Neural cell (in vitro differentiated cells): Measurements from ENCODE around the gene SH3RF2. TPM values are rescaled to one million over a fixed set of nuclear protein-coding genes. Genes with fewer than 3 reads are reported as not detected.

Experiments
- H2AFZ ChIP-seq: fragments of 200-600, 300-800 bp; sonication (generic), shearing (Covaris generic); 2 replicates; pipeline ENCODE4 v1.6.0; 2014; ENCODE audit warnings: low read depth, mild to moderate bottlenecking, antibody characterized with exemption, low read length, moderate library complexity
- H3F3A ChIP-seq: fragments of 200-600 bp; shearing (Covaris generic); 2 replicates; pipeline ENCODE4 v1.6.1; 2016; ENCODE audit warnings: mild to moderate bottlenecking, moderate library complexity, mixed read lengths, antibody characterized with exemption, low read length; ENCODE audit not compliant: insufficient read depth, poor library complexity, severe bottlenecking
- H3K27ac ChIP-seq: fragments of 200-600, 300-800 bp; sonication (generic), shearing (Covaris generic); 2 replicates; pipeline ENCODE4 v1.5.1; 2014; ENCODE audit warnings: mild to moderate bottlenecking, low read length, moderate library complexity
- H3K27me3 ChIP-seq: fragments of 300-800, 200-600 bp; sonication (generic), shearing (Covaris generic); 2 replicates; pipeline ENCODE4 v1.6.0; 2014; ENCODE audit warnings: mild to moderate bottlenecking, low read depth, low read length, moderate library complexity; ENCODE audit not compliant: insufficient read depth
- H3K36me3 ChIP-seq: fragments of 300-800, 200-600 bp; sonication (generic), shearing (Covaris generic); 2 replicates; pipeline ENCODE4 v1.5.1; 2014; ENCODE audit warnings: mild to moderate bottlenecking, antibody characterized with exemption, low read length, moderate library complexity; ENCODE audit not compliant: insufficient read depth
- H3K4me2 ChIP-seq: fragments of 300-800, 200-600 bp; sonication (generic), shearing (Covaris generic); 2 replicates; pipeline ENCODE4 v1.6.0; 2014; ENCODE audit warnings: mild to moderate bottlenecking, low read length
- H3K4me3 ChIP-seq: fragments of 300-800, 200-600 bp; sonication (generic), shearing (Covaris generic); 2 replicates; pipeline ENCODE4 v1.5.1; 2014; ENCODE audit warnings: mild to moderate bottlenecking, low read length, moderate library complexity
- H3K79me2 ChIP-seq: fragments of 200-600 bp; shearing (Covaris generic); replicated peaks from 2 replicates; pipeline ENCODE4 v1.6.0; 2014; ENCODE audit warnings: mild to moderate bottlenecking, low read length, moderate library complexity; ENCODE audit not compliant: insufficient read depth
- H3K9ac ChIP-seq: fragments of 300-800, 200-600 bp; sonication (generic), shearing (Covaris generic); 2 replicates; pipeline ENCODE4 v1.6.1; 2016; ENCODE audit warnings: mild to moderate bottlenecking, low read length, mixed read lengths
- H3K9me2 ChIP-seq: fragments of 200-600 bp; shearing (Covaris generic); 2 replicates; pipeline ENCODE4 v1.6.1; 2016; ENCODE audit warnings: mild to moderate bottlenecking, low read length, mixed read lengths; ENCODE audit not compliant: insufficient read depth
- H3K9me3 ChIP-seq: fragments of 200-600, 300-800 bp; sonication (generic), shearing (Covaris generic); 2 replicates; pipeline ENCODE4 v1.6.1; 2016; ENCODE audit warnings: mild to moderate bottlenecking, mixed run types, low read length, moderate library complexity, mixed read lengths
- H4K20me1 ChIP-seq: fragments of 200-600 bp; shearing (Covaris generic); 2 replicates; pipeline ENCODE4 v1.6.1; 2016; ENCODE audit warnings: mild to moderate bottlenecking, mixed run types; ENCODE audit not compliant: insufficient read depth
- CTCF ChIP-seq: fragments of 450-650 bp; IDR thresholded peaks from 2 replicates; pipeline ENCODE4 v1.5.1; 2014; ENCODE audit warnings: antibody characterized with exemption, mild to moderate bottlenecking, moderate library complexity; ENCODE audit not compliant: poor library complexity, severe bottlenecking
- EP300 ChIP-seq: fragments of 450-650 bp; conservative IDR thresholded peaks from 2 replicates; pipeline ENCODE4 v1.6.1; 2014; ENCODE audit warnings: antibody characterized with exemption, mild to moderate bottlenecking, moderate library complexity; ENCODE audit not compliant: poor library complexity, severe bottlenecking
- EZH2 ChIP-seq: fragments of 200-600, 300-800 bp; shearing (Covaris generic), sonication (generic); IDR thresholded peaks from 2 replicates; pipeline ENCODE4 v1.6.1; 2014; ENCODE audit warnings: antibody characterized with exemption, low read length, borderline replicate concordance, mild to moderate bottlenecking; ENCODE audit not compliant: insufficient read depth, poor library complexity, severe bottlenecking
- MXI1 ChIP-seq: fragments of 450-650 bp; conservative IDR thresholded peaks from 2 replicates; pipeline ENCODE4 v1.6.1; 2014; ENCODE audit warnings: antibody characterized with exemption, mild to moderate bottlenecking; ENCODE audit not compliant: poor library complexity, severe bottlenecking
- POLR2AphosphoS5 ChIP-seq: IDR thresholded peaks from 2 replicates; pipeline ENCODE4 v1.6.1; 2012
- RAD21 ChIP-seq: fragments of 450-650 bp; conservative IDR thresholded peaks from 2 replicates; pipeline ENCODE4 v1.6.1; 2014; ENCODE audit warnings: antibody characterized with exemption, mild to moderate bottlenecking, moderate library complexity
- REST ChIP-seq: IDR thresholded peaks from 2 replicates; pipeline ENCODE4 v1.6.1; 2012; ENCODE audit warnings: borderline replicate concordance
- SMC3 ChIP-seq: fragments of 450-650 bp; conservative IDR thresholded peaks from 2 replicates; pipeline ENCODE4 v1.6.1; 2014; ENCODE audit warnings: antibody characterized with exemption, mild to moderate bottlenecking, moderate library complexity; ENCODE audit not compliant: poor library complexity
- TAF1 ChIP-seq: IDR thresholded peaks from 2 replicates; pipeline ENCODE4 v1.6.1; 2012; ENCODE audit warnings: low read depth
- polyA plus RNA-seq: library from polyadenylated mRNA; depleted of rRNA; stranded (reverse); fragments of >200 nt; gene quantifications from 2 replicates; pipeline ENCODE4 v1.2.3, GENCODE V29; 2014

The SH3RF2 gene
- polyA plus RNA-seq, 1 donor from 2014 or later: not detected

- Histone ChIP-seq H3K9ac (no peak overlapping the region), H3K79me2 (no peaks in the 10 kb centered on the region), H3F3A (no peaks in the 10 kb centered on the region), H4K20me1 (no peaks in the 10 kb centered on the region), H3K27me3 (no peaks in the 10 kb centered on the region), H3K27ac (no peak overlapping the region), H3K4me2 (no peak overlapping the region), H3K36me3 (no peaks in the 10 kb centered on the region), H3K9me2 (no peaks in the 10 kb centered on the region), H2AFZ (no peak overlapping the region), H3K9me3 (no peaks in the 10 kb centered on the region), H3K4me3 (no peak overlapping the region)
- TF ChIP-seq REST: no peak
- no peak for TF ChIP-seq EZH2
- no peak for TF ChIP-seq RAD21
- no peak for TF ChIP-seq MXI1
- no peak for TF ChIP-seq POLR2AphosphoS5
- TF ChIP-seq CTCF: no peak
- no peak for TF ChIP-seq TAF1
- TF ChIP-seq EP300: no peak
- TF ChIP-seq SMC3: no peak
Measured at GRCh38 chr5:145945620-145946111, 9.3 kb downstream of the SH3RF2 start.

GRCh38 chr5:145946112-145946861 lies 9.9 kb downstream of the SH3RF2 start:
- Histone ChIP-seq H3K79me2 (no peaks in the 10 kb centered on the region), H3K9me3 (no peaks in the 10 kb centered on the region), H2AFZ (no peak overlapping the region), H3K9ac (no peak overlapping the region), H3F3A (no peaks in the 10 kb centered on the region), H3K36me3 (no peaks in the 10 kb centered on the region), H4K20me1 (no peaks in the 10 kb centered on the region), H3K4me3 (no peak overlapping the region), H3K27me3 (no peaks in the 10 kb centered on the region), H3K4me2 (no peak overlapping the region), H3K27ac (no peak overlapping the region), H3K9me2 (no peaks in the 10 kb centered on the region)
- TF ChIP-seq MXI1: no peak
- no peak for TF ChIP-seq POLR2AphosphoS5
- no peak for TF ChIP-seq RAD21
- no peak for TF ChIP-seq CTCF
- TF ChIP-seq EP300: no peak
- no peak for TF ChIP-seq REST
- no peak for TF ChIP-seq SMC3
